CD4-positive, alpha-beta T cell treated with Interferon gamma for 1 hour (primary cell): ENCODE results near the gene HS3ST4.
"Not testable (repeated sequence)": the region's sequence is repeated elsewhere in the genome, so short reads cannot be mapped to it uniquely, and the experiment has no call there.

Experiments used
- DNase-seq: peaks from one replicate; pipeline ENCODE4 v3.0.0-alpha.2; 2020

HS3ST4 gene

GRCh38 chr16:26016989-26017388 lies 325.2 kb downstream of the HS3ST4 start:
- no peak for DNase-seq

GRCh38 chr16:26019381-26020242 lies 327.9 kb downstream of the HS3ST4 start:
- DNase-seq = no peak

DNA sequence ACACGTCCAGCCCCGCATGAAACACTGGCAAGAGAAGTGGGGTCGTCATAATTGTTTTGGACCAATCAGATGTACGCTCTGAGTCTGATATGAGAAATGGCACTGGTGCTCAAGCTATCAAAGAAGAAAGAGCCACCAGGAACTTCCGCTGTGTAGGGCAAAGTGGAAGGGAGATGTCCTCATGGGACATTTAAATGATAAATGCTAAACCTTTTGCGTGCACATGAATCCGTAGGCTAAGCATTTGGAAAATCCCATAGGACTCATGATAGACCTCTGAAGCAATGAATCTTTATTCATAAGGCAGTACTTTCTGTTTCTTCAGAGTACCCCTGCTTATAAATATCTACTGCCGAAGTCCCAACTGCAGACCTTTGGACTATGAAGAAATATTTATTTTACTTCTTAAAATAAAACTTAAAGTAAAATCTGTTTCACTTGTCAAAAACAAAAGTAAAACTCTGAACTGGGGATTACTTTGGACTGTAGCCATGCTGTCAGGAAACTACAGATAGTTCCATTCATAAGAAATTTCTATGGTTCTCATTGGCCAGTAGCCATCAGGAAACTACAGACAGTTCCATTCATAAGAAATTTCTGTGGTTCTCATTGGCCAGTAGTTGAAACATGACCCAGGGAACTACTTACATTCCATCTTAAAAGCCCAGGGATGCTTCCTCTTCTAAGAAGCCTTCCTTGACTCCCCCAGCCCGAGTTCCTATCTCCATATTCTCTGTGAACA lies 335.1 kb downstream of the HS3ST4 start:
- no peak for DNase-seq

DNA sequence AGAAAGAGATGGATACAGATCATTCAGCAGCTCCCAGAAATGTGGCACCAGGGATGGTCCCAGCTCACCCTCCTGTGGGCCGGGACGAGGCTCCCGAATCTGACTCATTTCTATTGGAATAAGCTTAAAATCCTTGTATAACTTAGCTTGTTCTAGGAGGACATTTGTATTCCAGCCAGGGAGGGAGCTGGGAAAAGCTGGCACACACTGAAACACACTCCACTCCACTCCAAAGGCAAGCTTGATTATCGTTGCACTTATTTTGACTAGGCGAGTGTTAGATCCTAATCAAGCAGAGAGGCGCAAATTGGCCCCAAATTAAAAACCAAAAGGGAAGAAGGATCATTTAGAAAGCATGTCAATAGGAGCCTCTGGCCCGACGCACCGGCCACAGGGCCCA lies 339.5 kb downstream of the HS3ST4 start:
- no peak for DNase-seq

GRCh38 chr16:26032661-26033060 lies 340.9 kb downstream of the HS3ST4 start:
- not testable (repeated sequence) for DNase-seq

DNA sequence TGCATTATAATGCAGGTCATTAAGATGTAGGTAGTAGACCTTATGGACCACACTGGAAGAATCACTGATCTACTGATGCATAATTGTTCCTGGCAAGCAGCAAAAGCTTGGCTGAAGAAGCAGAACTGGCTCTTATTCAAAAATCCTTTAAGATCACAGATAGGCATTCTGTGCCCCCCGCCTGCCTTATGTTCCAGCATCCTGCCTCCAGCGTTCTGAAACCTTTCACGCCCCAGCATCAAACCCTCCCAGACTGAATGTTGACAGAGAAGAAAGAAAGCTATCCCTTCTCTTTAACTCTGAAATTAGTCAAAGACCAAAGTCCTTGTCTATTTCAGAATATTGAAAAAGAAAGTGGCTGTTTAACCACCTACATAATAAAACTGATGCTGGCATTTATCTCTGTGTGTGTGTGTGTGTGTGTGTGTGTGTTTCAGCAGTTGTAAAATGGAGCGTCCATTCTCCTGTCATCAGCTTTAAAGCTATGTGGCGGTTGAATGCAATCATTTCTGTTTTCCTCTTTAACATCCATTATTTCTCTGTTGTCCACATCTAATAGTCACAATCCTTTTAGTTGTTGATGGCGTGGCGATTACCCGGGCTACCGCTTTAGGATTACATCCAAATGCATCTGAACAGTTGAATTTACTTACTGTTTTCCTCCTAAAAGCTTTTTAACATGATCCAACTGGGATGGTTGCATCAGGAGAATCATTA lies 350.4 kb downstream of the HS3ST4 start:
- no peak for DNase-seq

DNA sequence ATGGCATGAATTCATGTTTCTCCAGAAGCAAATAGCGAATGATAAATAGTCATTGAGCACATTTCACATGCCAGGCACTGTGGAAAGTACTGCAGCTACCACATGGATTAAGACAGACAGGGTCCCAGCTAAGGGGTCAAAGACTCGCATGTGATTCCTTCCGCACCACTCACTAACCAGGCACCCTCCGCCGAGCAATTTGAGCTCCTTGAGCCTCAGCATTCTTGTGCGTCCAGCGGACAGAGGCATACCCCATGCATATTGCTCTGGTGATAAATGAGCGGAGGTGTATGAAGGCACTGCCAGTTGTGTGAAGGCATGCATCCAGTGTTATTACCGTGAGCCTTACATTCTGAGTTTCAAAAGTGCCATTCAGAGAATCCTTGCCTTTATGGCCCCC lies 358.7 kb downstream of the HS3ST4 start:
- DNase-seq = no peak

- DNase-seq = no peak
Measured at GRCh38 chr16:26051063-26051462, 359.3 kb downstream of the HS3ST4 start.

DNA sequence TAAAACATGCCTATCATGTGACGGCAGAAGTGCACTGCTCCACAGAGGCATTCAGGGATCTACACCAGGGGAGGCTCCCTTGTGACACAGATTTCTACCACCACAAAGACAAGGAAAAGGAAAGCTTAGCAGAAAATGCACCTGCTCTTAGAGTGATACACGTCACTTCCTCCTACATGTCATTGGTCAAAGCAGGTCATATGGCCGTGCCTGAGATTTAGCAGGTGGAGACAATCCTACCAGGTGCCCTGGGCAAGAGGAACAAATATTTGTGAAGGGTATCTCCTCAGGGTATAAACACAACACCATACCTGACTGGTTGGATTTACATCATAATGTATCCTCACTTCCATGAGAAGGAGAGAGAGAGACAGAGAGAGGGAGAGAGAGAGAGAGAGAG lies 362.1 kb downstream of the HS3ST4 start:
- DNase-seq = no peak

GRCh38 chr16:26058326-26058725 lies 366.6 kb downstream of the HS3ST4 start:
- no peak for DNase-seq

DNA sequence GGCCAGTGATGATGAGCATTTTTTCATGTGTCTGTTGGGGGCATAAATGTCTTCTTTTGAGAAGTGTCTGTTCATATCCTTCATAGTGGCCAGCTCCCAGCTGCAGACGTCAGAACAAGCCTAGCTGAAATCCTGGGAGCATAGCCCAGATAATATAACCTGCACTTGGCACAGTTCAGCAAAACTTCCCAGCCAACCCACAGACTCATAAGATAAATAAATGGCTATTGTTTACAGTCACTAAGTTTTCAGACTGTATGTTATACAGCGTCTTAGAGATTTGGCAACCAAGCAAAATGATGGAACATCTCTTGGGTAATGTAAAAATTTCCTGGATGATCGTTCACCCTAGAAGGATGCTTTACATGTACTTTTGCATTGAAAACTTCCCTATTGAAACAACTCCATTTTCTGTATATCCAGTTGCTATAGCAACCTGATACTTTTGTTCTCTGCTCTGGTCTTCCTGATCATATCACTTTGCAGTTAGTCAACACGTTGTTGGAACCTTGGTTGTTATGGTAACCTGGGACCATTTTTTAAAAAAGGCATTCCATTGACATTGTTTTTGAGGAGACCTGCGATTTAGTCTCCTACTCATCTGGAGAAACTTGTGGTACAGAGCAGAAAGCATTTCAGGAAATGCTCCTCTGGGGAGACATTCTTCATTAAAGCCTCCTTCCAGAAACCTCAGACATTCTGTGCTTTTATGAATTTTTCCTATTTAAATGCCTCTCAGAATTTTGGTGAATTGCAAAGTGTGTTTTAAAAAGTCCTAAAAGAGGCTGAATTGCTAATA lies 378.7 kb downstream of the HS3ST4 start:
- no peak for DNase-seq

- no peak for DNase-seq
Measured at GRCh38 chr16:26071101-26071866, 379.5 kb downstream of the HS3ST4 start.

DNA sequence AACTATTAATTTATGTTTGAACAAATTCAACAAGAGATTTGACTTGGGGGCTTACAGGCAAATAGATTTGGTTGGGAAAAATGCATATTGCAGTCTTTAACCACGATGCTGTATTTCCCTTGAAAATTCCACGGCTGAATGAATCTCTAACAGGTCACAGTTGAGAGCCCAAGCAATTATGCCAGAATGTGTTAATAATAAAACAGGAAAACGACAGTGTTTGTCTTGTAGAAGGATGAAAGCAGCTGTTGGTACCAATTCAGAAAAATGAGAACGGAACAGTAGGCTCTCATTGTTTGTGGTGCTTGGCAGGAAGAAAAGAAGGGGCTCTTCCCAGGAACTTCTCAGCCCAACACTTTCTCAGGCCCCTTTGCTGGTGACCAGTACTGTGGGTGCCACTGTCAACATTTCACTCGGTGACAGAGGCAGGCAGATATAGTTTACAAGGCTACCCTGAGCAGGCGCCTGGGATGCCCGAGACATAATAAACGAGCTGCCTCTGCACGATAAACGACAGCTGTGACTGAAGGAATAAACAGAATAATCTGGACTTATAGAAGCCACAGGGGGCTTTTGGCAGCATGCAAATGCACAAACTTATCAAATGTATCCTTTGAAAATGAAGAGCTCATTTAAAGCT lies 387.1 kb downstream of the HS3ST4 start:
- DNase-seq = no peak

DNA sequence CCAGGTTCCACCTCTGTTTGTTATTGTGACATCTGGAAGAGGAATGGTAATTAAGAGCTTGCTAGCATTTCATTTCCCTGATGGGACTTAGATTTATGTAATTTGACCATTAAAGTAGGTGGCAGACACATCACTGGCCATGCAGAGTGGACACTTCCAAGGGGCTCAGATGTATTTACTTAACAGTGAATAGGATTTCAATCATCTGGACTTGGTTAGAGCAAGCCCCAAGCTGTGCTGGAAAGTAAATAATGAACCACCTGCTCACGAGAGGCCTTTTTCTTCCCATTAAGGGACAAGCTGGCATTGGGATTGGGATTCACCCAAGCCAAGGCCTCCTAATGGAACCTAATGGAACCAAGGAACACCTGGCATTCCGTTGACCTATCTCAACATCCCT lies 395.3 kb downstream of the HS3ST4 start:
- no peak for DNase-seq

GRCh38 chr16:26091511-26091910 lies 399.8 kb downstream of the HS3ST4 start:
- DNase-seq = no peak

- DNase-seq = not testable (repeated sequence)
Measured at GRCh38 chr16:26098206-26098605, 406.4 kb downstream of the HS3ST4 start.

- no peak for DNase-seq
Measured at GRCh38 chr16:26102369-26102768, 410.6 kb downstream of the HS3ST4 start.

- no peak for DNase-seq
Measured at GRCh38 chr16:26108836-26109505, 417.2 kb downstream of the HS3ST4 start.

DNA sequence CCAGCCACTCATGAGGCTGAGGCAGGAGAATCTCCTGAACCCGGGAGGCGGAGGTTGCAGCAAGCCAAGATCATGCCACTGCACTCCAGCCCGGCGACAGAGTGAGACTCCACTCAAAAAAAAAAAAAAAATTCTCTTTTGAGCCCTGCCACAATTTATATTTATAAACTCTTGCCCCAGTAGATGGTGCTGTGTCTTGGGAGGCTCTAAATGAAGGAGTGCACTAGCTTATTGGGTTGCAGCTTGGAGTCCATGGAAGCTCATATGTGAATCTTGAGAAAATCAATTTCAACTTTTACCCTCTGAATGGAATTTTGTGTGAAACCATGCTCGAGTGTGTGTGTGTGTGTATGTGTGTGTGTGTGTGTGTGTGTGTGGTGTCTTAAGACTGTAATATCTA lies 420.1 kb downstream of the HS3ST4 start:
- DNase-seq = no peak

- no peak for DNase-seq
Measured at GRCh38 chr16:26118575-26118974, 426.8 kb downstream of the HS3ST4 start.

DNA sequence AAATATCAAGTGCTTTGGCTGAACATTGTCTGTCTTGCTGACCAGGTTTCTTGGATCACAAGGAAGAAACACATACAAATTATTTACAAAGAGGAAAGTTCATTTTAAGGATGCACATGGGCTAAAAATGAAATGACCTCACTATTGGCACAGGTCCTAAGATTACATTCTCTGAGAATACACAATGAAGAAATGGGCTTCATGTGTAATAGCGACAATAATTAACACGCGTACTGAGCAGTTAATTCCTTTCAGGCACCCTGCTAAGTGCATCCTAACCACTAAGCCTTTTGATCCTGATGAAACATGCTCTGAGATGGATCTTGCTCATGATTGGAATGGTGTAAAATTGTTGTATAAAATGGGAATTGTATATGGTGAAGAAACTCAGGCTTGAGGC lies 429.0 kb downstream of the HS3ST4 start:
- no peak for DNase-seq
